HepG2 (cell line): ENCODE results near the gene NMRAL1. TPM values are rescaled to one million over a fixed set of nuclear protein-coding genes. Genes with fewer than 3 reads are reported as not detected.

Experiments used
- KDM2A ChIP-seq: sonication (generic); formaldehyde crosslinking; IDR thresholded peaks from 2 replicates; pipeline ENCODE4 v1.4.0; 2020; ENCODE audit warnings: low read depth, missing genetic modification reagents, borderline replicate concordance
- KLF6 ChIP-seq: IDR thresholded peaks from 2 replicates; pipeline ENCODE4 v1.8.0; 2016; ENCODE audit warnings: missing biosample characterization, missing genetic modification reagents
- MXI1 ChIP-seq: IDR thresholded peaks from 3 replicates; pipeline ENCODE4 v1.6.1; 2012; ENCODE audit warnings: low read depth, low read length, inconsistent platforms, borderline replicate concordance
- MYNN ChIP-seq: sonication (generic); formaldehyde crosslinking; IDR thresholded peaks from 2 replicates; pipeline ENCODE4 v1.4.0; 2020; ENCODE audit warnings: mild to moderate bottlenecking, low read depth, missing genetic modification reagents
- NKX3-1 ChIP-seq: sonication (generic); formaldehyde crosslinking; IDR thresholded peaks from 2 replicates; pipeline ENCODE4 v1.5.0; 2020; ENCODE audit warnings: missing genetic modification reagents
- PHF20 ChIP-seq: sonication (generic); formaldehyde crosslinking; IDR thresholded peaks from 2 replicates; pipeline ENCODE4 v1.5.0; 2020; ENCODE audit warnings: mild to moderate bottlenecking, missing genetic modification reagents
- SNAPC2 ChIP-seq: sonication (generic); formaldehyde crosslinking; IDR thresholded peaks from 2 replicates; pipeline ENCODE4 v1.8.1; 2022; ENCODE audit warnings: mild to moderate bottlenecking, missing genetic modification reagents
- STAG1 ChIP-seq: sonication (generic); formaldehyde crosslinking; IDR thresholded peaks from 2 replicates; pipeline ENCODE4 v1.4.0; 2020; ENCODE audit warnings: missing genetic modification reagents
- STAT5B ChIP-seq: sonication (generic); formaldehyde crosslinking; IDR thresholded peaks from 2 replicates; pipeline ENCODE4 v1.4.0; 2020; ENCODE audit warnings: missing genetic modification reagents
- U2AF1 ChIP-seq: fragments of 200-400 bp; formaldehyde crosslinking; optimal IDR thresholded peaks from 2 replicates; pipeline ENCODE3; 2017; ENCODE audit warnings: mild to moderate bottlenecking, low read depth, low read length
- ZKSCAN8 ChIP-seq: IDR thresholded peaks from 2 replicates; pipeline ENCODE4 v1.6.1; 2016; ENCODE audit warnings: borderline replicate concordance, missing genetic modification reagents, missing compliant biosample characterization
- ZNF572 ChIP-seq: sonication (generic); formaldehyde crosslinking; IDR thresholded peaks from 2 replicates; pipeline ENCODE4 v1.5.1; 2020; ENCODE audit warnings: mild to moderate bottlenecking, missing genetic modification reagents
- polyA plus RNA-seq, 8 experiments: library from polyadenylated mRNA; depleted of rRNA in 3 of 8; stranded (reverse) in 7 of 8; unstranded in 1 of 8; fragments of >200 nt; fragmentation: Illumina TruSeq in 4 of 8; extraction: Trizol in 4 of 8; gene quantifications; 2 replicates each; pipeline versions ENCODE4 v1.2.1 to v1.2.3, GENCODE V29; 2011 to 2016; ENCODE audit warnings: low read depth in 4 of 8, missing spikeins in 1 of 8, mixed read lengths in 1 of 8; ENCODE audit not compliant: insufficient read depth in 1 of 8
- total RNA-seq, 5 experiments: library from RNA; depleted of rRNA; stranded (reverse); fragments of >200 nt; fragmentation: Illumina TruSeq; extraction: Trizol; gene quantifications; 2 replicates each; pipeline ENCODE4 v1.2.3, GENCODE V29; 2016; ENCODE audit warnings: low read depth in 1 of 5
- TF ChIP-seq, protein P1 (sequence below), 2 experiments: sonication (generic) in 1 of 2; formaldehyde crosslinking in 1 of 2; IDR thresholded peaks; 2 replicates each; pipeline versions ENCODE4 v1.4.0 to v1.6.1; 2016 to 2020; ENCODE audit warnings: borderline replicate concordance in 1 of 2, low read depth in 1 of 2, mild to moderate bottlenecking in 1 of 2, missing genetic modification reagents in 1 of 2
- TF ChIP-seq, protein P2 (sequence below): sonication (generic); formaldehyde crosslinking; IDR thresholded peaks from 2 replicates; pipeline ENCODE4 v1.4.0; 2020; ENCODE audit warnings: mild to moderate bottlenecking, missing genetic modification reagents

The NMRAL1 gene
- total and polyA plus RNA-seq, 2 of the 13 experiments (the other 11 are each of a cell fraction or from before 2014, with no cell fraction given), result 30.8 to 33.1 TPM

DNA sequence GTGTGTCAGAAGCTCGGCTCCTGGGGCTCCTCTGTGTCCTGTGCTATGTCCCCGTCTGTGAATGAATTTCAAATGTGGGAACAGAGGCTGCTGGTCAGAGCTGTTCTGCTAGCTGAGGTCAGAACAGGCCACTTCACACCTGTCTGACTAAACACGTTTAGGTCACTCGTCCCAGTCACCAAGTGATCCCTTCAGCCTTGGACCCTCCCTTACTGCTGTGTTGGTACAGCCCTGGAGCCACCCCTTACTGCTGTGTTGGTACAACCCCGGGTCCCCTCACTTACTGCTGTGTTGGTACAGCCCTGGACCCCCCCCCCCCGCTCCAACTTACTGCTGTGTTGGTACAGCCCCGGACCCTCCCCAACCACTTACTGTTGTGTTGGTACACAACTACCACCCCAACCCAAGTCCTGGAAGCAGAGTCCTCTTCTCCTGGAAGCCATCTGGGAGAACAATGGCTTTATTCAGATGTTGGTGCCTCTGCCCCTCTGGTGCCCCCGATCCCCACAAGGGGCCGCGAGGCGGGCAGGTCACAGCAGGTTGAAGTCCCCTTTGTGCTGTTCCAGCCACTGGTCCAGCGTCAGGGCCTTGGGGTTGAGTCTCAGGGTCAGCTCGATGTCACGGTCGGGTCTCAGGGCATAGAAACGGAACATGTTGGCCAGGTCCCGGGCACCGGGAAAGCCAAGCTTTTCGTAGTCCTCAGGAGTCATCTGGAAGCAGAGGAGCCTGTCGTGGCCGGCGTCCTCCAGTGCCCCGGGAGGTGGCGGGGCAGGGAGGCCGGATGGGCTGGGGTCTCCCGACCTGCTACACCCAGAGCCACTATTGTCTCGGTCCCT is 13.0 kb downstream of the NMRAL1 start (continued):
- TF ChIP-seq KLF6 (CRISPR knock-in tag), result peak; percentile 55; the same call in 1 of the 2 replicates
- TF ChIP-seq SNAPC2 (CRISPR knock-in tag), result 0 out of 2 replicates have a peak, but pooled peaks have one; percentile 76
- peak; percentile 5; the same call in 1 of the 3 replicates for TF ChIP-seq MXI1
- TF ChIP-seq MYNN (CRISPR knock-in tag), result no peak
- peak; percentile 84 for TF ChIP-seq KDM2A (CRISPR knock-in tag)
- TF ChIP-seq PHF20 (CRISPR knock-in tag), result peak; percentile 50; the same call in 1 of the 2 replicates
- TF ChIP-seq ZKSCAN8 (CRISPR knock-in tag), result peak; percentile 37; the same call in 1 of the 2 replicates
- TF ChIP-seq ZNF572, result no peak
- TF ChIP-seq U2AF1, result peak; percentile 25
- TF ChIP-seq STAT5B (CRISPR knock-in tag), result no peak
- TF ChIP-seq, protein P1, sequence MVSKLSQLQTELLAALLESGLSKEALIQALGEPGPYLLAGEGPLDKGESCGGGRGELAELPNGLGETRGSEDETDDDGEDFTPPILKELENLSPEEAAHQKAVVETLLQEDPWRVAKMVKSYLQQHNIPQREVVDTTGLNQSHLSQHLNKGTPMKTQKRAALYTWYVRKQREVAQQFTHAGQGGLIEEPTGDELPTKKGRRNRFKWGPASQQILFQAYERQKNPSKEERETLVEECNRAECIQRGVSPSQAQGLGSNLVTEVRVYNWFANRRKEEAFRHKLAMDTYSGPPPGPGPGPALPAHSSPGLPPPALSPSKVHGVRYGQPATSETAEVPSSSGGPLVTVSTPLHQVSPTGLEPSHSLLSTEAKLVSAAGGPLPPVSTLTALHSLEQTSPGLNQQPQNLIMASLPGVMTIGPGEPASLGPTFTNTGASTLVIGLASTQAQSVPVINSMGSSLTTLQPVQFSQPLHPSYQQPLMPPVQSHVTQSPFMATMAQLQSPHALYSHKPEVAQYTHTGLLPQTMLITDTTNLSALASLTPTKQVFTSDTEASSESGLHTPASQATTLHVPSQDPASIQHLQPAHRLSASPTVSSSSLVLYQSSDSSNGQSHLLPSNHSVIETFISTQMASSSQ (IDR thresholded peaks at IDR 0.05; ENCODE audit: low read depth), result no peak
- TF ChIP-seq, protein P1 (CRISPR knock-in tag; IDR thresholded peaks at IDR 0.05; ENCODE audit: borderline replicate concordance), result peak; percentile 81; the same call in 1 of the 2 replicates
- TF ChIP-seq, protein P2, sequence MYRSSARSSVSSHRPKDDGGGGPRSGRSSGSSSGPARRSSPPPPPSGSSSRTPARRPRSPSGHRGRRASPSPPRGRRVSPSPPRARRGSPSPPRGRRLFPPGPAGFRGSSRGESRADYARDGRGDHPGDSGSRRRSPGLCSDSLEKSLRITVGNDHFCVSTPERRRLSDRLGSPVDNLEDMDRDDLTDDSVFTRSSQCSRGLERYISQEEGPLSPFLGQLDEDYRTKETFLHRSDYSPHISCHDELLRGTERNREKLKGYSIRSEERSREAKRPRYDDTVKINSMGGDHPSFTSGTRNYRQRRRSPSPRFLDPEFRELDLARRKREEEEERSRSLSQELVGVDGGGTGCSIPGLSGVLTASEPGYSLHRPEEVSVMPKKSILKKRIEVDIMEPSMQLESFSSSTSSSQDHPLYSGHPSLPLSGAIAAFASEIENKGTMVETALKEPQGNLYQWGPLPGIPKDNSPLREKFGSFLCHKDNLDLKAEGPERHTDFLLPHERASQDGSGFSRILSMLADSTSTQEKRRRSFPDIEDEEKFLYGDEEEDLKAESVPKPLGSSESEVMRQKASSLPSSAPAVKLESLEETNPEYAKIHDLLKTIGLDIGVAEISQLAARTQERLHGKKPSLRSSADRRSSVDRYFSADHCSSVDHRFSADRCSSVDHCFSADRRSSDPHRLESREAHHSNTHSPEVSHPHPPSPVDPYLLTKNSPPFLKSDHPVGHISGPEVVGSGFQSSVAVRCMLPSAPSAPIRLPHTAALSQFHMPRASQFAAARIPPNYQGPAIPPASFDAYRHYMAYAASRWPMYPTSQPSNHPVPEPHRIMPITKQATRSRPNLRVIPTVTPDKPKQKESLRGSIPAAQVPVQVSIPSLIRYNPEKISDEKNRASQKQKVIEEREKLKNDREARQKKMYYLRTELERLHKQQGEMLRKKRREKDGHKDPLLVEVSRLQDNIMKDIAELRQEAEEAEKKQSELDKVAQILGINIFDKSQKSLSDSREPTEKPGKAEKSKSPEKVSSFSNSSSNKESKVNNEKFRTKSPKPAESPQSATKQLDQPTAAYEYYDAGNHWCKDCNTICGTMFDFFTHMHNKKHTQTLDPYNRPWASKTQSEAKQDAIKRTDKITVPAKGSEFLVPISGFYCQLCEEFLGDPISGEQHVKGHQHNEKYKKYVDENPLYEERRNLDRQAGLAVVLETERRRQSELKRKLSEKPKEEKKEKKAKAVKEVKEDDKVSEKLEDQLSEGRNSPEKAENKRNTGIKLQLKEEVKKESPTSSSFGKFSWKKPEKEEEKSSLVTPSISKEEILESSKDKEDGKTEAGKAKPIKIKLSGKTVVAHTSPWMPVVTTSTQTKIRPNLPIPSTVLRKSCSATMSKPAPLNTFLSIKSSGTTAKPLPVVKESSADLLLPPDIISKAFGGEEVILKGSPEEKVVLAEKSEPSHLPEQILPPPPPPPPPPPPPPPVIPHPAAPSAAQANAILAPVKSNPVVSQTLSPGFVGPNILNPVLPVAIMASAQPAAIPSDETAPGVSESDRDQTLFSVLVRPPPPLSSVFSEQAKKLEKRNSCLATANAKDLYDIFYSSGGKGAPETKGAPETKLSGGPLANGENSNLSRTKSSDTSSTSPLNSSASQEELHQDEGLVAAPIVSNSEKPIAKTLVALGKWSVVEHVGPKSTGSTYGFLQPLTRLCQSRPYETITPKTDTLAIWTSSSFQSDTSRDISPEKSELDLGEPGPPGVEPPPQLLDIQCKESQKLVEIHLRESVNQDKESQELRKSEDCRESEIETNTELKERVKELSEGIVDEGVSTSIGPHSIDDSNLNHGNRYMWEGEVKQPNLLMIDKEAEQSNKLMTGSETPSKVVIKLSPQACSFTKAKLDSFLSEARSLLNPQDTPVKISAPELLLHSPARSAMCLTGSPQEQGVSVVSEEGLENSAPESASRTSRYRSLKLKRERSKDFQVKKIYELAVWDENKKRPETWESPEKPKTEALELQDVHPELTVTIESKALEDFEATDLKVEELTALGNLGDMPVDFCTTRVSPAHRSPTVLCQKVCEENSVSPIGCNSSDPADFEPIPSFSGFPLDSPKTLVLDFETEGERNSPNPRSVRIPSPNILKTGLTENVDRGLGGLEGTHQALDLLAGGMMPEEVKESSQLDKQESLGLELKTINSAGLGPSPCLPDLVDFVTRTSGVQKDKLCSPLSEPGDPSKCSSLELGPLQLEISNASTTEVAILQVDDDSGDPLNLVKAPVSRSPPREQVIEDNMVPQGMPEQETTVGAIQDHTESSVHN (CRISPR knock-in tag), result no peak
- TF ChIP-seq NKX3-1 (CRISPR knock-in tag), result no peak
- peak; percentile 12; the same call in 1 of the 2 replicates for TF ChIP-seq STAG1 (CRISPR knock-in tag)
